Colonic mucosa (tissue), 4 donors: ENCODE results near the gene CCNB2. TPM values are rescaled to one million over a fixed set of nuclear protein-coding genes. Genes with fewer than 3 reads are reported as not detected.
A peak's percentile ranks its signal among the peaks of the same experiment; 100 is the strongest.

Experiments used
- DNase-seq: peaks from one replicate; pipeline ENCODE4 v3.0.0-alpha.2; 2020
- H3K27ac ChIP-seq: fragments of 200-600 bp; one replicate; pipeline ENCODE4 v1.8.0; 2021
- H3K27me3 ChIP-seq: fragments of 200-600 bp; one replicate; pipeline ENCODE4 v1.8.0; 2021
- H3K36me3 ChIP-seq: fragments of 200-600 bp; one replicate; pipeline ENCODE4 v1.8.0; 2021
- H3K4me1 ChIP-seq: fragments of 200-600 bp; one replicate; pipeline ENCODE4 v1.8.0; 2021; ENCODE audit warnings: mild to moderate bottlenecking
- H3K4me3 ChIP-seq: fragments of 200-600 bp; one replicate; pipeline ENCODE4 v1.8.0; 2021
- H3K9ac ChIP-seq, 2 donors: one replicate each; pipeline ENCODE4 v1.7.0; 2013; ENCODE audit warnings: control low read depth in 2 of 2, low read depth in 2 of 2, low read length in 2 of 2
- H3K9me3 ChIP-seq: fragments of 200-600 bp; one replicate; pipeline ENCODE4 v1.8.0; 2021
- CTCF ChIP-seq: fragments of 200-600 bp; IDR thresholded peaks from one replicate; pipeline ENCODE4 v1.8.0; 2022; ENCODE audit warnings: antibody characterized with exemption, mild to moderate bottlenecking
- intact Hi-C: fragments of 100-400 bp; cut with DNase I; formaldehyde crosslinking; loops from one replicate; pipeline ENCODE4 v1.14.1; 2022
- total RNA-seq, 2 donors: library from RNA; stranded (reverse); fragmentation: NEBNext Ultra II Directional in 1 of 2; extraction: Animal tissue kit (Norgen Biotek cat#: 25700) in 1 of 2; gene quantifications; one replicate each; pipeline ENCODE4 v1.2.1, GENCODE V29; 2021
- donor health status: healthy.
- donor health status: DM: no; HTN: no; CAD: no.
- donor health status: DM: no; HTN: no; CAD: no.

Gene CCNB2
- total RNA-seq, 2 donors from 2014 or later, result 22.7 to 64.0 TPM

- Histone ChIP-seq H3K9ac (peak overlapping the region; percentile 50 to 75), H3K27me3 (no peaks in the 10 kb centered on the region), H3K4me1 (peaks cover 3% of the 10 kb centered on the region), H3K4me3 (peak overlapping the region; percentile 58), H3K36me3 (no peaks in the 10 kb centered on the region), H3K9me3 (no peaks in the 10 kb centered on the region), H3K27ac (peak overlapping the region; percentile 7)
- intact Hi-C loops, result no loop called here
- TF ChIP-seq CTCF, result no peak
- DNase-seq, result no peak
Measured at GRCh38 chr15:59104602-59104911, 389 bp upstream of the CCNB2 start.

- Histone ChIP-seq H3K4me1 (peaks cover 3% of the 10 kb centered on the region), H3K27me3 (no peaks in the 10 kb centered on the region), H3K36me3 (no peaks in the 10 kb centered on the region), H3K9ac (no peak overlapping the region), H3K4me3 (peak overlapping the region; percentile 58), H3K27ac (no peak overlapping the region), H3K9me3 (no peaks in the 10 kb centered on the region)
- no peak for DNase-seq
- no peak for TF ChIP-seq CTCF
- intact Hi-C loops, result no loop called here
Measured at GRCh38 chr15:59105854-59106253, 908 bp downstream of the CCNB2 start.

- Histone ChIP-seq H3K9me3 (no peaks in the 10 kb centered on the region), H3K27me3 (no peaks in the 10 kb centered on the region), H3K4me3 (no peak overlapping the region), H3K4me1 (no peaks in the 10 kb centered on the region), H3K9ac (no peak overlapping the region), H3K27ac (no peak overlapping the region), H3K36me3 (peaks cover 6% of the 10 kb centered on the region)
- intact Hi-C loops, result no loop called here
- DNase-seq, result no peak
- no peak for TF ChIP-seq CTCF
Measured at GRCh38 chr15:59111251-59111650, 6.3 kb downstream of the CCNB2 start.

GRCh38 chr15:59115047-59115446 lies 10.1 kb downstream of the CCNB2 start:
- TF ChIP-seq CTCF, result no peak
- H3K9me3 ChIP-seq, result no peaks in the 10 kb centered on the region
- H3K4me3 ChIP-seq, result no peak overlapping the region
- DNase-seq, result no peak
- no peak overlapping the region for H3K27ac ChIP-seq
- no peaks in the 10 kb centered on the region for H3K27me3 ChIP-seq
- H3K36me3 ChIP-seq, result peaks cover 6% of the 10 kb centered on the region
- H3K4me1 ChIP-seq, result no peaks in the 10 kb centered on the region
- intact Hi-C loops, result no loop called here
- H3K9ac ChIP-seq, result no peak overlapping the region

- no peaks in the 10 kb centered on the region for H3K9me3 ChIP-seq
- H3K9ac ChIP-seq, result no peak overlapping the region
- H3K4me3 ChIP-seq, result no peak overlapping the region
- H3K36me3 ChIP-seq, result peaks cover 6% of the 10 kb centered on the region
- no peaks in the 10 kb centered on the region for H3K4me1 ChIP-seq
- intact Hi-C loops, result no loop called here
- no peak for TF ChIP-seq CTCF
- no peak overlapping the region for H3K27ac ChIP-seq
- H3K27me3 ChIP-seq, result no peaks in the 10 kb centered on the region
- DNase-seq, result no peak
Measured at GRCh38 chr15:59116141-59116540, 11.2 kb downstream of the CCNB2 start.

GRCh38 chr15:59116771-59117170 lies 11.8 kb downstream of the CCNB2 start:
- no peak overlapping the region for H3K27ac ChIP-seq
- H3K36me3 ChIP-seq, result peaks cover 6% of the 10 kb centered on the region
- H3K9ac ChIP-seq, result no peak overlapping the region
- intact Hi-C loops, result no loop called here
- no peaks in the 10 kb centered on the region for H3K9me3 ChIP-seq
- no peaks in the 10 kb centered on the region for H3K4me1 ChIP-seq
- no peak for TF ChIP-seq CTCF
- H3K4me3 ChIP-seq, result no peak overlapping the region
- no peaks in the 10 kb centered on the region for H3K27me3 ChIP-seq
- no peak for DNase-seq
